Prostate gland (tissue), 2 donors: ENCODE data around the gene ZNF281.

ENCODE experiments used
- CTCF ChIP-seq, 4 experiments: fragments of 200-600 bp in 2 of 4; fragments of 450-650 bp in 2 of 4; sonication (generic) in 2 of 4; IDR thresholded peaks; 1 replicate in 3 of 4; 2 replicates in 1 of 4; pipeline ENCODE4 v1.5.1; 2016 to 2019; ENCODE audit warnings: antibody characterized with exemption in 4 of 4, mild to moderate bottlenecking in 2 of 4, moderate library complexity in 2 of 4
- POLR2A ChIP-seq: fragments of 450-650 bp; IDR thresholded peaks from one replicate; pipeline ENCODE4 v1.6.1; 2016; ENCODE audit warnings: antibody characterized with exemption, mild to moderate bottlenecking
- POLR2AphosphoS5 ChIP-seq: sonication (generic); formaldehyde crosslinking; IDR thresholded peaks from one replicate; pipeline ENCODE4 v1.6.1; 2017; ENCODE audit warnings: antibody characterized with exemption

DNA sequence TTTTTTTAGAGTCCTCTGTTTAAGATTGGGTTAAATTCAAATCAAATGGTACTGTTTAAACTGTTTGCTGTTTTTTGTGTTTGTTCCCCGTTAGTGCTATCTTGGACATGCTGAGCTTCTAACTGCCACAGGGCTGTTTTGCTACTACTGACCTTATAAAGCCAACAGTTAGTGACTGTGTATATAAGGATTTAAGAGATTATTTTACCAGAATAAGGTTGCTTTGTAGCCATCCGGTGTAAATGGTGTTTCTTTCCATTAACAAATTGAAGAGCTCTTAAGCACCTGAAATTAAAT is 37.0 kb downstream of the ZNF281 start:
- no peak for TF ChIP-seq POLR2A
- TF ChIP-seq CTCF (IDR thresholded peaks at IDR 0.05), result no peak
- no peak for TF ChIP-seq POLR2AphosphoS5
